PC-3 (cell line): ENCODE results near the gene SORBS2.

Source experiments
- EZH2 ChIP-seq: fragments of 300-600 bp; sonication (generic); IDR thresholded peaks from one replicate; pipeline ENCODE4 v1.6.1; 2017; ENCODE audit warnings: antibody characterized with exemption, mild to moderate bottlenecking, low read length; ENCODE audit not compliant: unreplicated experiment
- EZH2phosphoT487 ChIP-seq: fragments of 300-600 bp; sonication (generic); IDR thresholded peaks from 2 replicates; pipeline ENCODE4 v1.6.1; 2018; ENCODE audit warnings: mild to moderate bottlenecking, antibody characterized with exemption, low read length, borderline replicate concordance
- TF ChIP-seq, protein P1 (sequence below): fragments of 300-600 bp; sonication (generic); conservative IDR thresholded peaks from 2 replicates; pipeline ENCODE4 v1.5.1; 2017; ENCODE audit warnings: antibody characterized with exemption, low read depth, mild to moderate bottlenecking, low read length

DNA sequence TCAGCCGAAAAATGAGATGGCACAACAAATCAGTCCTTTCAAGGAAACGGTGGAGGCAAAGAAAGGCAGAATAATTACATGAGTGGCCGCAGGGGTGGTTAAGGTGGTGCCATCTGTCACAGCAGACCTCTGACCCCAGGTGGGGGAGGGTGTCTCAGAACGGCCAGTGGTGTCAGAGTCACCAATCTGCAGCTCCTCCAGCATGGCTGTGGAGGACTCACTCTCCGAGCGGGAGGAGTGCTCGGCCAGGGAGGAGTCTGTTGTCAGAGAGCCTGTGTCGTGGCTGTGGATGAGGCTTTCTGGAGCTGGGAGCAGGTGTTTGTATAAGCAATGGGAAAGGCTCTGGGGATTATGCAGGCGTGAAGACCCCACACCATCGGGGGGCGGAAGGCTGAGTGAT lies 146.3 kb downstream of the SORBS2 start:
- TF ChIP-seq, protein P1, sequence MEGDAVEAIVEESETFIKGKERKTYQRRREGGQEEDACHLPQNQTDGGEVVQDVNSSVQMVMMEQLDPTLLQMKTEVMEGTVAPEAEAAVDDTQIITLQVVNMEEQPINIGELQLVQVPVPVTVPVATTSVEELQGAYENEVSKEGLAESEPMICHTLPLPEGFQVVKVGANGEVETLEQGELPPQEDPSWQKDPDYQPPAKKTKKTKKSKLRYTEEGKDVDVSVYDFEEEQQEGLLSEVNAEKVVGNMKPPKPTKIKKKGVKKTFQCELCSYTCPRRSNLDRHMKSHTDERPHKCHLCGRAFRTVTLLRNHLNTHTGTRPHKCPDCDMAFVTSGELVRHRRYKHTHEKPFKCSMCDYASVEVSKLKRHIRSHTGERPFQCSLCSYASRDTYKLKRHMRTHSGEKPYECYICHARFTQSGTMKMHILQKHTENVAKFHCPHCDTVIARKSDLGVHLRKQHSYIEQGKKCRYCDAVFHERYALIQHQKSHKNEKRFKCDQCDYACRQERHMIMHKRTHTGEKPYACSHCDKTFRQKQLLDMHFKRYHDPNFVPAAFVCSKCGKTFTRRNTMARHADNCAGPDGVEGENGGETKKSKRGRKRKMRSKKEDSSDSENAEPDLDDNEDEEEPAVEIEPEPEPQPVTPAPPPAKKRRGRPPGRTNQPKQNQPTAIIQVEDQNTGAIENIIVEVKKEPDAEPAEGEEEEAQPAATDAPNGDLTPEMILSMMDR, result no peak
- TF ChIP-seq EZH2, result no peak
- no peak for TF ChIP-seq EZH2phosphoT487
